C4-2B (cell line): ENCODE measurements around the gene RAD23B.

Experiments
- CTCF ChIP-seq: fragments of 450-650 bp; conservative IDR thresholded peaks from 2 replicates; pipeline ENCODE4 v1.5.1; 2017; ENCODE audit warnings: mild to moderate bottlenecking
- ZFX ChIP-seq: fragments of 450-650 bp; IDR thresholded peaks from 2 replicates; pipeline ENCODE4 v1.6.1; 2017

GRCh38 chr9:107240260-107240659 lies 42.8 kb upstream of the RAD23B start:
- no peak for TF ChIP-seq CTCF
- no peak for TF ChIP-seq ZFX
